Right lobe of liver (tissue), 4 donors: ENCODE results near the gene PRPF6.

Source experiments
- CTCF ChIP-seq, 4 donors: fragments of 200-600 bp in 3 of 4; fragments of 450-650 bp in 1 of 4; IDR thresholded peaks; one replicate each; pipeline versions ENCODE4 v1.5.1 to v1.8.0; 2016 to 2022; ENCODE audit warnings: antibody characterized with exemption in 4 of 4, mild to moderate bottlenecking in 2 of 4
- POLR2A ChIP-seq: fragments of 450-650 bp; IDR thresholded peaks from one replicate; pipeline ENCODE4 v1.6.1; 2017; ENCODE audit warnings: antibody characterized with exemption, mild to moderate bottlenecking
- donor health status: DM: no; HTN: no; CAD: no.
- donor health status: DM: no; HTN: no; CAD: no.
- donor health status: DM: no; HTN: yes; CAD: no.

- TF ChIP-seq POLR2A (no peak), CTCF (IDR thresholded peaks at IDR 0.05) (no peak)
These were observed 14.6 kb upstream of the PRPF6 start for GRCh38 chr20:63966172-63966943.
